ENCODE data around the gene OR5C1.
"Not testable (repeated sequence)": the region's sequence is repeated elsewhere in the genome, so short reads cannot be mapped to it uniquely, and the experiment has no call there.

The OR5C1 gene

GRCh38 chr9:122822938-122823337 lies 34.2 kb downstream of the OR5C1 start:
- Histone ChIP-seq H3K9me3 (ENCODE audit: severe bottlenecking) (no peaks in the 10 kb centered on the region), H3K27ac (ENCODE audit: poor library complexity, severe bottlenecking) (no peak overlapping the region), H3K36me3 (ENCODE audit: low read depth) (peaks cover 75% of the 10 kb centered on the region), H3K27me3 (ENCODE audit: insufficient read depth, poor library complexity, severe bottlenecking) (no peaks in the 10 kb centered on the region), H3K4me3 (ENCODE audit: severe bottlenecking) (no peak overlapping the region), H3K4me1 (ENCODE audit: insufficient read depth, poor library complexity, severe bottlenecking) (peaks cover 7% of the 10 kb centered on the region)
- TF ChIP-seq CTCF (IDR thresholded peaks at IDR 0.05; ENCODE audit: poor library complexity, severe bottlenecking), result no peak
- DNase-seq (ENCODE audit: low spot score) (no peak), ATAC-seq (ENCODE audit: low read depth) (no peak)

- Histone ChIP-seq H3K27ac (ENCODE audit: poor library complexity, severe bottlenecking) (peak overlapping the region; percentile 79), H3K27me3 (ENCODE audit: insufficient read depth, poor library complexity, severe bottlenecking) (no peaks in the 10 kb centered on the region), H3K36me3 (ENCODE audit: low read depth) (peaks cover 38% of the 10 kb centered on the region), H3K4me1 (ENCODE audit: insufficient read depth, poor library complexity, severe bottlenecking) (peaks cover 7% of the 10 kb centered on the region), H3K4me3 (ENCODE audit: severe bottlenecking) (peak overlapping the region; percentile 71), H3K9me3 (ENCODE audit: severe bottlenecking) (no peaks in the 10 kb centered on the region)
- ATAC-seq (ENCODE audit: low read depth) (peak; percentile 34), DNase-seq (ENCODE audit: low spot score) (no peak)
- TF ChIP-seq CTCF (IDR thresholded peaks at IDR 0.05; ENCODE audit: poor library complexity, severe bottlenecking), result no peak
These were observed 39.0 kb downstream of the OR5C1 start for GRCh38 chr9:122827761-122828093.

GRCh38 chr9:122828965-122829284 lies 40.2 kb downstream of the OR5C1 start:
- H3K9me3 ChIP-seq (ENCODE audit: severe bottlenecking); H3K27me3 ChIP-seq (ENCODE audit: insufficient read depth, poor library complexity, severe bottlenecking); DNase-seq (ENCODE audit: low spot score); H3K4me1 ChIP-seq (ENCODE audit: insufficient read depth, poor library complexity, severe bottlenecking); ATAC-seq (ENCODE audit: low read depth): not testable (repeated sequence)
- peak overlapping the region; percentile 79 for H3K27ac ChIP-seq (ENCODE audit: poor library complexity, severe bottlenecking)
- H3K4me3 ChIP-seq (ENCODE audit: severe bottlenecking), result peak overlapping the region; percentile 71
- H3K36me3 ChIP-seq (ENCODE audit: low read depth), result peaks cover 28% of the 10 kb centered on the region

- H3K9me3 ChIP-seq (ENCODE audit: severe bottlenecking), result no peaks in the 10 kb centered on the region
- TF ChIP-seq CTCF (IDR thresholded peaks at IDR 0.05; ENCODE audit: poor library complexity, severe bottlenecking), result no peak
- no peak overlapping the region for H3K4me3 ChIP-seq (ENCODE audit: severe bottlenecking)
- no peaks in the 10 kb centered on the region for H3K27me3 ChIP-seq (ENCODE audit: insufficient read depth, poor library complexity, severe bottlenecking)
- DNase-seq (ENCODE audit: low spot score) (no peak), ATAC-seq (ENCODE audit: low read depth) (no peak)
- H3K36me3 ChIP-seq (ENCODE audit: low read depth), result no peaks in the 10 kb centered on the region
- no peak overlapping the region for H3K27ac ChIP-seq (ENCODE audit: poor library complexity, severe bottlenecking)
- peaks cover 3% of the 10 kb centered on the region for H3K4me1 ChIP-seq (ENCODE audit: insufficient read depth, poor library complexity, severe bottlenecking)
These were observed 43.5 kb downstream of the OR5C1 start for GRCh38 chr9:122832194-122832593.

- ATAC-seq (ENCODE audit: low read depth), result 0 out of 3 replicates have a peak, but pooled peaks have one; percentile 25
- H3K4me3 ChIP-seq (ENCODE audit: severe bottlenecking), result no peak overlapping the region
- DNase-seq (ENCODE audit: low spot score), result no peak
These were observed 46.6 kb downstream of the OR5C1 start for GRCh38 chr9:122835313-122835731.

More at GRCh38 chr9:122835313-122835731, 46.6 kb downstream of the OR5C1 start:
- H3K36me3 ChIP-seq (ENCODE audit: low read depth), result no peaks in the 10 kb centered on the region
- TF ChIP-seq CTCF (IDR thresholded peaks at IDR 0.05; ENCODE audit: poor library complexity, severe bottlenecking), result no peak
- no peaks in the 10 kb centered on the region for H3K27me3 ChIP-seq (ENCODE audit: insufficient read depth, poor library complexity, severe bottlenecking)
- H3K4me1 ChIP-seq (ENCODE audit: insufficient read depth, poor library complexity, severe bottlenecking), result no peaks in the 10 kb centered on the region
- H3K27ac ChIP-seq (ENCODE audit: poor library complexity, severe bottlenecking), result no peak overlapping the region
- H3K9me3 ChIP-seq (ENCODE audit: severe bottlenecking), result no peaks in the 10 kb centered on the region
